HEK293 (cell line): Measurements from ENCODE around the gene CEP135.

Experiments used
- CTCF ChIA-PET: fragments of 350-600 bp; formaldehyde crosslinking; extraction: SDS; loops from one replicate; lab custom pipeline; 2021; ENCODE audit warnings: antibody characterized with exemption; lab: Yijun Ruan, JAX
- POLR2A ChIA-PET: fragments of 300-600 bp; formaldehyde crosslinking; extraction: SDS; loops from one replicate; lab custom pipeline; 2020; ENCODE audit warnings: antibody characterized with exemption, inconsistent platforms; lab: Yijun Ruan, JAX
- H3K27ac ChIP-seq: fragments of 200-500 bp; sonication (Bioruptor generic); 2 replicates; pipeline ENCODE4 v1.5.1; 2014; ENCODE audit warnings: low read depth, low read length, control low read depth, inconsistent platforms; ENCODE audit errors: extremely low read depth
- H3K36me3 ChIP-seq, 2 experiments: fragments of 200-500 bp in 1 of 2; sonication (Bioruptor generic) in 1 of 2; 1 replicate in 1 of 2; 2 replicates in 1 of 2; pipeline ENCODE4 v1.5.1; 2014 to 2017; ENCODE audit warnings: inconsistent platforms in 2 of 2, low read length in 2 of 2; ENCODE audit not compliant: control insufficient read depth in 2 of 2, insufficient read depth in 1 of 2
- H3K4me1 ChIP-seq: fragments of 200-500 bp; sonication (Bioruptor generic); 2 replicates; pipeline ENCODE4 v1.5.1; 2014; ENCODE audit warnings: mild to moderate bottlenecking, low read length, inconsistent platforms; ENCODE audit not compliant: control insufficient read depth, insufficient read depth
- H3K4me3 ChIP-seq: 2 replicates; pipeline ENCODE4 v1.5.1; 2011; ENCODE audit warnings: low read depth, mild to moderate bottlenecking, control low read depth, low read length, moderate library complexity
- H3K9me3 ChIP-seq: fragments of 200-500 bp; sonication (Bioruptor generic); 2 replicates; pipeline ENCODE4 v1.5.1; 2014; ENCODE audit warnings: low read depth, low read length, inconsistent platforms; ENCODE audit not compliant: control insufficient read depth, insufficient read depth
- KLF10 ChIP-seq: fragments of 450-650 bp; IDR thresholded peaks from 2 replicates; pipeline ENCODE4 v1.5.1; 2018; ENCODE audit warnings: missing biosample characterization, mild to moderate bottlenecking, missing genetic modification characterization
- OSR2 ChIP-seq: fragments of 450-650 bp; formaldehyde crosslinking; IDR thresholded peaks from 2 replicates; pipeline ENCODE4 v1.5.1; 2016; ENCODE audit warnings: missing biosample characterization, missing genetic modification characterization
- OVOL3 ChIP-seq: fragments of 450-650 bp; formaldehyde crosslinking; IDR thresholded peaks from 2 replicates; pipeline ENCODE4 v1.5.1; 2016; ENCODE audit warnings: missing biosample characterization, missing genetic modification characterization
- RBAK ChIP-seq: fragments of 450-650 bp; formaldehyde crosslinking; IDR thresholded peaks from 2 replicates; pipeline ENCODE4 v1.5.1; 2016; ENCODE audit warnings: missing biosample characterization, missing genetic modification characterization
- ZIC2 ChIP-seq: fragments of 450-650 bp; formaldehyde crosslinking; IDR thresholded peaks from 2 replicates; pipeline ENCODE4 v1.5.1; 2016; ENCODE audit warnings: missing biosample characterization, missing genetic modification characterization
- ZNF10 ChIP-seq: fragments of 450-650 bp; formaldehyde crosslinking; IDR thresholded peaks from 2 replicates; pipeline ENCODE4 v1.5.1; 2017; ENCODE audit warnings: missing biosample characterization, missing genetic modification characterization
- ZNF132 ChIP-seq: fragments of 450-650 bp; formaldehyde crosslinking; IDR thresholded peaks from 2 replicates; pipeline ENCODE4 v1.5.1; 2017; ENCODE audit warnings: missing biosample characterization, missing genetic modification characterization, borderline replicate concordance
- ZNF175 ChIP-seq: fragments of 450-650 bp; formaldehyde crosslinking; IDR thresholded peaks from 2 replicates; pipeline ENCODE4 v1.5.1; 2016; ENCODE audit warnings: missing biosample characterization, missing genetic modification characterization
- ZNF202 ChIP-seq: fragments of 450-650 bp; formaldehyde crosslinking; IDR thresholded peaks from 2 replicates; pipeline ENCODE4 v1.5.1; 2016; ENCODE audit warnings: missing biosample characterization, missing genetic modification characterization, borderline replicate concordance
- ZNF423 ChIP-seq: fragments of 450-650 bp; formaldehyde crosslinking; IDR thresholded peaks from 2 replicates; pipeline ENCODE4 v1.5.1; 2016; ENCODE audit warnings: missing biosample characterization, missing genetic modification characterization
- ZNF48 ChIP-seq: fragments of 450-650 bp; formaldehyde crosslinking; IDR thresholded peaks from 2 replicates; pipeline ENCODE4 v1.5.1; 2016; ENCODE audit warnings: missing biosample characterization, missing genetic modification characterization
- ZNF529 ChIP-seq: fragments of 450-650 bp; formaldehyde crosslinking; IDR thresholded peaks from 2 replicates; pipeline ENCODE4 v1.5.1; 2017; ENCODE audit warnings: missing genetic modification characterization, missing biosample characterization; ENCODE audit not compliant: insufficient replicate concordance
- ZNF558 ChIP-seq: fragments of 450-650 bp; formaldehyde crosslinking; IDR thresholded peaks from 2 replicates; pipeline ENCODE4 v1.5.1; 2016; ENCODE audit warnings: missing biosample characterization, missing genetic modification characterization
- ZNF560 ChIP-seq: fragments of 450-650 bp; formaldehyde crosslinking; IDR thresholded peaks from 2 replicates; pipeline ENCODE4 v1.5.1; 2017; ENCODE audit warnings: missing biosample characterization, missing genetic modification characterization, borderline replicate concordance
- ZNF76 ChIP-seq: fragments of 450-650 bp; formaldehyde crosslinking; IDR thresholded peaks from 2 replicates; pipeline ENCODE4; 2016; ENCODE audit warnings: low read depth, missing biosample characterization, missing genetic modification characterization, borderline replicate concordance
- TF ChIP-seq, protein P1 (sequence below): sonication (generic); formaldehyde crosslinking; IDR thresholded peaks from 2 replicates; pipeline ENCODE4 v1.8.1; 2022; ENCODE audit warnings: mild to moderate bottlenecking, moderate library complexity, missing genetic modification reagents
- TF ChIP-seq, protein P2 (sequence below): fragments of 450-650 bp; formaldehyde crosslinking; IDR thresholded peaks from 2 replicates; pipeline ENCODE4 v1.5.1; 2016; ENCODE audit warnings: missing biosample characterization, missing genetic modification characterization
- TF ChIP-seq, protein P3 (sequence below): fragments of 450-650 bp; formaldehyde crosslinking; IDR thresholded peaks from 2 replicates; pipeline ENCODE4 v1.5.1; 2016; ENCODE audit warnings: missing biosample characterization, missing genetic modification characterization
- TF ChIP-seq, protein P4 (sequence below): fragments of 450-650 bp; formaldehyde crosslinking; IDR thresholded peaks from 2 replicates; pipeline ENCODE4 v1.5.1; 2016; ENCODE audit warnings: missing biosample characterization, missing genetic modification characterization
- TF ChIP-seq, protein P5 (sequence below): fragments of 450-650 bp; formaldehyde crosslinking; IDR thresholded peaks from 2 replicates; pipeline ENCODE4 v1.5.1; 2016; ENCODE audit warnings: missing biosample characterization, missing genetic modification characterization

CEP135 gene

DNA sequence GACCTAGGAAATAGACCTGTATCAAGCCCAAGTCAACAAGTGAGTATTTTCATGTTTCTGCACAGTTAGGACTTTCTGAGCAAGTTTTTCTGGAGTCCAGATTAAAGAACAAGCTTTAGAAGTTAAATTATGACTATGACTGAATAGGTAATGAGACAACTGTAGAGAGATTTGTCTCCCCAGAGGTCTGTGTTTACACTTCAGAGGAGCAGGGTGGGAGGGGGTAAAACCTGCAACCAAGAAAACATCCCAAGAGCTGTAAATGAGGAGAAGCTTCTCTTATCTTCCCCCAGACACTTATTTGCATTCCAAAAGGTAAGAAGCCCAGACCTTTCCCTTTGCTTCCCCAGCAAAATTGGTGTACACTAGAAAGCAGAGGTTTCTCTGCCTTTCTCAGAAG, 22.1 kb upstream of the CEP135 start (continued):
- TF ChIP-seq, protein P1, sequence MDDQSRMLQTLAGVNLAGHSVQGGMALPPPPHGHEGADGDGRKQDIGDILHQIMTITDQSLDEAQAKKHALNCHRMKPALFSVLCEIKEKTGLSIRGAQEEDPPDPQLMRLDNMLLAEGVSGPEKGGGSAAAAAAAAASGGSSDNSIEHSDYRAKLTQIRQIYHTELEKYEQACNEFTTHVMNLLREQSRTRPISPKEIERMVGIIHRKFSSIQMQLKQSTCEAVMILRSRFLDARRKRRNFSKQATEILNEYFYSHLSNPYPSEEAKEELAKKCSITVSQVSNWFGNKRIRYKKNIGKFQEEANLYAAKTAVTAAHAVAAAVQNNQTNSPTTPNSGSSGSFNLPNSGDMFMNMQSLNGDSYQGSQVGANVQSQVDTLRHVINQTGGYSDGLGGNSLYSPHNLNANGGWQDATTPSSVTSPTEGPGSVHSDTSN (CRISPR knock-in tag): no peak
- TF ChIP-seq ZNF132 (no peak), ZNF202 (no peak)

DNA sequence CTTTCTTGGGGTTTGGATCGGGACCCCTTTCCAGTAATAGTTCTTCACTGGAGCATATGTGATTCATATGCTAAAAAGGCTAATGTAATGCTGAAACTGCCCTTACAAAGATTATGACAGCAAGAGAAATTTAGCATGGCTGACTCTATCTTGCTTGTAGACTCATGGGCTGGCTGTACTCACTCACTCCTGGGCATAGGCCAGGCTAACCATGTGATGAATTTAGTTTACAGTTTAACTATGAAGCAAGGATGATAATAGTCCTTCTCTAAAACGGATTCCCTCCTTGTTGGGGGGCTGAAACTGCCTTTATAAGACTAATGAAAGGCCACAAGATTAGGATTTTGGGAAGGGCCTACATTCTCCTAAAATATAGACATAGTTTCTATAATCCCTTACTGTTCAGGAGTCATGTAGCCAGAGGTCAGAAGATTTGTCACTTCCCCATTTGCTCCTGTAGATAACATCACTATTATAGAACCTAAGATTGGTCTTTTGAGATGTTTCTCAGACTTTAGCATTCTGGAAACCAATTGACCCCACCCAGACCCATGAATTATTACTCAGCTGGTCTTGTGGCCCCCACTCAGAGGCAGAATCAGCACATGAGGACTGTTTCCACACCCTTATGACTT, 20.8 kb upstream of the CEP135 start:
- POLR2A ChIA-PET: no interaction called here
- TF ChIP-seq KLF10 (tag by site-specific recombination): no peak
- no peak for TF ChIP-seq OVOL3
- TF ChIP-seq OSR2 (tag by site-specific recombination): no peak
- TF ChIP-seq, protein P2, sequence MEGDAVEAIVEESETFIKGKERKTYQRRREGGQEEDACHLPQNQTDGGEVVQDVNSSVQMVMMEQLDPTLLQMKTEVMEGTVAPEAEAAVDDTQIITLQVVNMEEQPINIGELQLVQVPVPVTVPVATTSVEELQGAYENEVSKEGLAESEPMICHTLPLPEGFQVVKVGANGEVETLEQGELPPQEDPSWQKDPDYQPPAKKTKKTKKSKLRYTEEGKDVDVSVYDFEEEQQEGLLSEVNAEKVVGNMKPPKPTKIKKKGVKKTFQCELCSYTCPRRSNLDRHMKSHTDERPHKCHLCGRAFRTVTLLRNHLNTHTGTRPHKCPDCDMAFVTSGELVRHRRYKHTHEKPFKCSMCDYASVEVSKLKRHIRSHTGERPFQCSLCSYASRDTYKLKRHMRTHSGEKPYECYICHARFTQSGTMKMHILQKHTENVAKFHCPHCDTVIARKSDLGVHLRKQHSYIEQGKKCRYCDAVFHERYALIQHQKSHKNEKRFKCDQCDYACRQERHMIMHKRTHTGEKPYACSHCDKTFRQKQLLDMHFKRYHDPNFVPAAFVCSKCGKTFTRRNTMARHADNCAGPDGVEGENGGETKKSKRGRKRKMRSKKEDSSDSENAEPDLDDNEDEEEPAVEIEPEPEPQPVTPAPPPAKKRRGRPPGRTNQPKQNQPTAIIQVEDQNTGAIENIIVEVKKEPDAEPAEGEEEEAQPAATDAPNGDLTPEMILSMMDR (tag by site-specific recombination): no peak
- TF ChIP-seq, protein P3, sequence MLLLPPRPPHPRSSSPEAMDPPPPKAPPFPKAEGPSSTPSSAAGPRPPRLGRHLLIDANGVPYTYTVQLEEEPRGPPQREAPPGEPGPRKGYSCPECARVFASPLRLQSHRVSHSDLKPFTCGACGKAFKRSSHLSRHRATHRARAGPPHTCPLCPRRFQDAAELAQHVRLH: no peak
- TF ChIP-seq ZNF529 (tag by site-specific recombination): no peak
- TF ChIP-seq ZNF423 (tag by site-specific recombination): no peak
- TF ChIP-seq, protein P4, sequence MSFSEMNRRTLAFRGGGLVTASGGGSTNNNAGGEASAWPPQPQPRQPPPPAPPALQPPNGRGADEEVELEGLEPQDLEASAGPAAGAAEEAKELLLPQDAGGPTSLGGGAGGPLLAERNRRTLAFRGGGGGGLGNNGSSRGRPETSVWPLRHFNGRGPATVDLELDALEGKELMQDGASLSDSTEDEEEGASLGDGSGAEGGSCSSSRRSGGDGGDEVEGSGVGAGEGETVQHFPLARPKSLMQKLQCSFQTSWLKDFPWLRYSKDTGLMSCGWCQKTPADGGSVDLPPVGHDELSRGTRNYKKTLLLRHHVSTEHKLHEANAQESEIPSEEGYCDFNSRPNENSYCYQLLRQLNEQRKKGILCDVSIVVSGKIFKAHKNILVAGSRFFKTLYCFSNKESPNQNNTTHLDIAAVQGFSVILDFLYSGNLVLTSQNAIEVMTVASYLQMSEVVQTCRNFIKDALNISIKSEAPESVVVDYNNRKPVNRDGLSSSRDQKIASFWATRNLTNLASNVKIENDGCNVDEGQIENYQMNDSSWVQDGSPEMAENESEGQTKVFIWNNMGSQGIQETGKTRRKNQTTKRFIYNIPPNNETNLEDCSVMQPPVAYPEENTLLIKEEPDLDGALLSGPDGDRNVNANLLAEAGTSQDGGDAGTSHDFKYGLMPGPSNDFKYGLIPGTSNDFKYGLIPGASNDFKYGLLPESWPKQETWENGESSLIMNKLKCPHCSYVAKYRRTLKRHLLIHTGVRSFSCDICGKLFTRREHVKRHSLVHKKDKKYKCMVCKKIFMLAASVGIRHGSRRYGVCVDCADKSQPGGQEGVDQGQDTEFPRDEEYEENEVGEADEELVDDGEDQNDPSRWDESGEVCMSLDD (tag by site-specific recombination): no peak
- TF ChIP-seq ZNF560: no peak
- no peak for TF ChIP-seq RBAK (tag by site-specific recombination)
- TF ChIP-seq ZNF10 (tag by site-specific recombination): no peak
- TF ChIP-seq ZNF558: no peak
- TF ChIP-seq, protein P5, sequence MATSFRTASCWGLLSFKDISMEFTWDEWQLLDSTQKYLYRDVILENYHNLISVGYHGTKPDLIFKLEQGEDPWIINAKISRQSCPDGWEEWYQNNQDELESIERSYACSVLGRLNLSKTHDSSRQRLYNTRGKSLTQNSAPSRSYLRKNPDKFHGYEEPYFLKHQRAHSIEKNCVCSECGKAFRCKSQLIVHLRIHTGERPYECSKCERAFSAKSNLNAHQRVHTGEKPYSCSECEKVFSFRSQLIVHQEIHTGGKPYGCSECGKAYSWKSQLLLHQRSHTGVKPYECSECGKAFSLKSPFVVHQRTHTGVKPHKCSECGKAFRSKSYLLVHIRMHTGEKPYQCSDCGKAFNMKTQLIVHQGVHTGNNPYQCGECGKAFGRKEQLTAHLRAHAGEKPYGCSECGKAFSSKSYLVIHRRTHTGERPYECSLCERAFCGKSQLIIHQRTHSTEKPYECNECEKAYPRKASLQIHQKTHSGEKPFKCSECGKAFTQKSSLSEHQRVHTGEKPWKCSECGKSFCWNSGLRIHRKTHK (tag by site-specific recombination): no peak
- TF ChIP-seq ZNF175 (tag by site-specific recombination): no peak
- no peak for TF ChIP-seq ZNF76 (tag by site-specific recombination)
- no peak for TF ChIP-seq ZNF48 (tag by site-specific recombination)
- TF ChIP-seq ZIC2 (tag by site-specific recombination): no peak
- TF ChIP-seq, all 188 proteins: peak for 0
- Histone ChIP-seq H3K4me3 (no peak overlapping the region), H3K9me3 (no peaks in the 10 kb centered on the region), H3K4me1 (no peaks in the 10 kb centered on the region), H3K27ac (no peak overlapping the region), H3K36me3 (no peaks in the 10 kb centered on the region)
- CTCF ChIA-PET: no interaction called here
